Gastroesophageal sphincter (tissue), 3 donors: ENCODE results near the gene EMP2.

Experiments
- CTCF ChIP-seq, 4 experiments: fragments of 200-600 bp in 2 of 4; fragments of 450-650 bp in 2 of 4; sonication (generic) in 1 of 4; IDR thresholded peaks; one replicate each; pipeline ENCODE4 v1.5.1; 2017 to 2019; ENCODE audit warnings: antibody characterized with exemption in 4 of 4, mild to moderate bottlenecking in 2 of 4, moderate library complexity in 2 of 4
- EP300 ChIP-seq: sonication (generic); formaldehyde crosslinking; IDR thresholded peaks from one replicate; pipeline ENCODE4 v1.6.1; 2017; ENCODE audit warnings: antibody characterized with exemption, mild to moderate bottlenecking
- POLR2A ChIP-seq, 2 donors: fragments of 450-650 bp; IDR thresholded peaks; one replicate each; pipeline ENCODE4 v1.6.1; 2017; ENCODE audit warnings: antibody characterized with exemption in 2 of 2, mild to moderate bottlenecking in 2 of 2, moderate library complexity in 1 of 2
- POLR2AphosphoS5 ChIP-seq: sonication (generic); formaldehyde crosslinking; IDR thresholded peaks from one replicate; pipeline ENCODE4 v1.6.1; 2017; ENCODE audit warnings: antibody characterized with exemption

GRCh38 chr16:10589109-10589508 lies 8.7 kb upstream of the EMP2 start:
- TF ChIP-seq POLR2AphosphoS5 (no peak), CTCF (IDR thresholded peaks at IDR 0.05) (no peak), EP300 (no peak), POLR2A (IDR thresholded peaks at IDR 0.05) (no peak)
